NCI-H69 (cell line): ENCODE data around the gene ZSWIM6.

Experiments used
- DNase-seq: peaks from one replicate; lab custom pipeline; 2025; lab: John Stamatoyannopoulos, UW

Gene ZSWIM6

GRCh38 chr5:61447780-61448495, 115.9 kb downstream of the ZSWIM6 start:
- peak; percentile 21 for DNase-seq

DNA sequence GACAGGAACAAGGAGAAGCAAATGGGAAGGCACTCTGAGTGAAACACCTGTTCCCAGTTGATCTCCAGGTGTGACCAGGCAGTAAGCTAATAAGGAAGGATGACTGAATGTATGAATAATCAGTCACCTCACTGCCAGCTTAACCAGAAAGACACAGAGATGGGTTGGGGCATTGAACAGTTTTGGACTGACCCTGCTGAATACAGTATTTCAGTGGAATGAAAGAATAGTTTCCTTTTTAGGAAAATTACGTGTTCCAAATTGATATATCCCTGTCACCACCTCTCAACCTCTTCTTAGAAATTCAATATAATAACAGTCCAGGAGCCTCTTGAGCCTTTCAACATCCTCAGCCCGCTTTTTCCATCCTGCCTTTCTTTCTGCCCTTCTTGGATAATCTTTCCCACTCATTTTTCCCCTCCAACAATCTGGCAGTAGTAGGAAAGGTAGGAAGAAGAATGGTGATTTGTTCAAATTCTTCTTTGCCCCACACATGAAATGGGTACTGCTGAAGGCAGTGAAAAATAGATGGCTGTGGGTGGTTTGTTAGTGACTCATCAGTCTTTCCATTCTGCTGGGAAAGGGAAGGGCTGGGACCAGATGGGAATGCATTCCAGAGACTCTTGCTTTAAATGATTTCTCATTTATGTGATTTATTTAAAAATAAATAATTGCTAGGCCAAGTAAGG, 117.9 kb downstream of the ZSWIM6 start:
- DNase-seq = peak; percentile 80

GRCh38 chr5:61450493-61451279, 118.6 kb downstream of the ZSWIM6 start:
- DNase-seq = peak; percentile 97

DNA sequence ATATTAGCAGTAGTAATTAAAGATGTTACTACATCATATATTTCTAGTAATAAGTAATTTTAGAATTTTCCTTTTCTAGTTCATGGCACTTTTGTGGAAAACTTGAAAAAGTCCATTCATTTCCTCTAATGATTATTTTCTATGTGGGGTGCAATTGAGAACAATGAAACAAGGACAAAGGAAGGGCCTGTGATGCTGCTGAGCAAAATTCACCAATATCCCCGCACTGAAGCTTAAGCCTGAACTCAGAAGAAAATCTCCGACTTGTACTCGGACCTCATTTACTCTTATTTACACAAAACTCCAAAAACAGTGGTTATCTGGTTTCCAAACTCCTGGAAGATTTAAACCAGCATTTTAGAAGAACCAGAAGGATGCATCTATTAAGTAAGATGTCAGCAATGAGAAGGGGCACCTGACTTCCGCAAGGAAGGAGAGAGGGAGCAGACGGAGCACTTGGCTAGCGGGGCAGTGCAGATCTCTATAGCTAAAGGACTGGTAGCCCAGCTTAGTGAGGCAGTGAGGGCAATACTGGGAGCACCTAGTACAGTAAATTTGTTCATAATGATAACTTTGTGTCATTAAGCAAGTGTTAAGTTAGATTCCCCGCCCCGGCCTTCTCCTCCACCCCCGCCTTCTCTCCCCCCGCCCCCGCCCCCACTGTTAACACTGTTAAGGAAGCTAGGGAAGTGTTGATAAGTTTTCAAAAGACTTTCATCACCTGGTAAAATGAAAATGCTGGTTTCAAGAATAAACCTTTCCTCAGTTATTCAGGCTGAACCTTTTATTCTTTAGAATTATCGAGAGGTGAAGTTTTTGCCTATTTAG, 123.3 kb downstream of the ZSWIM6 start:
- no peak for DNase-seq

GRCh38 chr5:61460471-61460870, 128.4 kb downstream of the ZSWIM6 start:
- no peak for DNase-seq

- DNase-seq = peak; percentile 64
Observed at GRCh38 chr5:61461417-61461816, 129.4 kb downstream of the ZSWIM6 start.

DNA sequence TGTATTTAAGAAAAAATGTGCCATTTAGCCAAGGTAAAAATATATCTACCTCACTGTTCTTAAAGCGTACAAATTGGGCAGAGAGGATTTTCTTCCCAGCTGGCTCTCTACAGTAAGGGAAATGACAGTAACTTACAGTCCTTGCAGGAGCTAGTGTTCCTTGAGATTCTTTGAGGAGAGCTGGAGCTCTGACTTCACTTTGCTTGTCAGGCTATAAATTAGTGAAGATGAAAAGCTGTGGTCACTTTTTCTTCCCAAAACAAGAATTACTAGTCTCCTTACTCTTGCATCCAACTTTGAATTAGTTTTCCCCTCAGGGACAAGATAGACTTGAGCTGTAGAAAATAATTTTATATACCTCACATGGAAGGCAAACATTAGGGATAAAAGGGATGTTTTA, 129.9 kb downstream of the ZSWIM6 start:
- peak; percentile 49 for DNase-seq

DNA sequence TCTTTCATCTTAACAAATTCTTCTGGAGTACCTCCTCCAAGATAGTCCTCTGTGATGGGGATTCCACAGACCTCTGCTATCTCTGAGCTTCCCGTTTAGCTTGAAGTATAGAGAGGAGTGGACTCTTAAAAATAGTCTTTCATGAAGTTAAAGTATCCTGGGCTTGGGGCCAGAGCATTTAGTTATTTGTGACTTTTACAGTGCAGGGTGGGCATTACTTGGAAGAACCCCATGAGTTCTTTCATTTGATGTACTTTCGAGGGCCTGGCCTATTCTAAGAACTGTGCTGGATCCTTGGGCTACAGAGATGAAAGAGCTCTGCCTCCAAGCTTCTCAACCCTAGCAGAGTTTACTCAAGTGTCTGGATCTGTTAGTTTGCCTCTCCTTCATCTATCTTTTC, 131.5 kb downstream of the ZSWIM6 start:
- no peak for DNase-seq

DNA sequence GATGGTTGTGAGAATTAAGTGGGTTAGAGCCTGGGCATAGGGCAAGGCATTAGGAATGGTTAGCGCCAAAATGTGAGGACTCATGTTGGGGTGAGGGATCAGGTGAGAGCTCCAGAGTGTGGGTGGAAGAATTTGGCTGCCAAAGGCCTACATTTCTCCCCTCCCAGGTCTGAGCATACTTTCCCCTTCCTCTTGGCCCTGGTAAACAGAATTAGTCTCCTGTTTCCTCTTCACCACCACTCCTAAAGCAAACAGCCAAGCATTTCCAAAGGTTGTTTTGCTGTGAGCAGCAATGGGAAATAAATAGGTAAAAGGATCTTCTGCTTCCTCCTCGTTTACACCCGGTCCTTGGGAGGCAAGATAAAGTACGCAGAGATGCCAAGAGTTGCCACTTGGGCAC, 132.5 kb downstream of the ZSWIM6 start:
- DNase-seq = no peak

DNA sequence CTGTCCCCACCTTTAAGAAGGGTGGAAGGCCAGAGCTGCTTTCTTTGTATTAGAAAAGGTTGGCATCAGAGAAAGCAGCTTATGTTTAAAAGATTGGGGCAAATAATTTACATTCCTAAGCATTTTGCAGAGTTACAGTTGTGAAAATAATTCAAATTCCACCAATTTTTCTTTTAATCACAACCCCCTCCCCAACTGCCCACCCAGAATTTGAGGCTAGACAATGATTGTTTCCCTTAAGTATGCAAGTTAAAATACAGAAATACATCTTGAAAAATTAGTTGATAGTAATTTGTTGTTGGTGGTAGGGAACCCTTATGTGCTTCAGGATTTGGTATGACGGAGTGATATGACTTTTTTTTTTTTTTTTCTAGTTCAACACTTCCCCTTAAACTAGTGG, 133.0 kb downstream of the ZSWIM6 start:
- no peak for DNase-seq

GRCh38 chr5:61465496-61465895, 133.4 kb downstream of the ZSWIM6 start:
- no peak for DNase-seq

- no peak for DNase-seq
Observed at GRCh38 chr5:61466017-61466416, 134.0 kb downstream of the ZSWIM6 start.

GRCh38 chr5:61467766-61468482, 135.9 kb downstream of the ZSWIM6 start:
- peak; percentile 85 for DNase-seq

DNA sequence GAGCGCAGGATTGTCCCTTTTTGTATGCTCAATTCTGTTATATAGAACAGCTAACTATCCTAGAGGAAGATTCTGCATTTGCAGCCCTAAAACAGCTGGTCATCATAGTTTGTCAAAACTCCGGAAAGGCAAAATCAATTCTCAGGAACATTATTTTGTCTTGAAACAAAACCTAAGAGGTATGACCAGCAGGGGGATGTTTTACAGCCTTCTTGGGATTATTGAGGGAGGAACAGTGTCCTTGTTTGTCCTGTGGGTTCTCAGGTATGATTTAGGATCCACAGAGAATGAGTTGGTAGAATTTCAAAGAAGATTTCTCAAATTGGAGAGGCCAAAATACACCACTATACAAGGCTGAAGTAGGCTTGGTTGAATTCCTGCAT, 136.4 kb downstream of the ZSWIM6 start:
- DNase-seq = peak; percentile 35

DNA sequence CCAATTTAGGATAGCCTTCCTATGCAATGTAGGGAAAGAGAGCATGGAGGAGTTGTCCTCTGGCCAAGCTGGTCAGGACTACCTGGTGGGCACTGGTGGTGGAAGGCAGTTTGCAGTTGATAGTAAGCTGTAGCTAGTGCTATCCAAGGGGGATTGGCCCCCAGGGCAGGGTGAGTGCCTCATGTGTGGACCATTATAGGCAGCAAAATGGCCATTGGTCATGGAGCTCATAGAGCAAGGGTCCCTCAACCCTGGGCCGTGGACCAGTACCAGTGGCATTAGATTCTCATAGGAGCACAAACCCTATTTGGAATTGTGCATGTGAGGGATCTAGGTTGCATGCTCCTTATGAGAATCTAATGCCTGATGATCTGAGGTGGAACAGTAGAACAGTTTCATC, 139.3 kb downstream of the ZSWIM6 start:
- no peak for DNase-seq

- DNase-seq = no peak
Observed at GRCh38 chr5:61472172-61472958, 140.3 kb downstream of the ZSWIM6 start.

DNA sequence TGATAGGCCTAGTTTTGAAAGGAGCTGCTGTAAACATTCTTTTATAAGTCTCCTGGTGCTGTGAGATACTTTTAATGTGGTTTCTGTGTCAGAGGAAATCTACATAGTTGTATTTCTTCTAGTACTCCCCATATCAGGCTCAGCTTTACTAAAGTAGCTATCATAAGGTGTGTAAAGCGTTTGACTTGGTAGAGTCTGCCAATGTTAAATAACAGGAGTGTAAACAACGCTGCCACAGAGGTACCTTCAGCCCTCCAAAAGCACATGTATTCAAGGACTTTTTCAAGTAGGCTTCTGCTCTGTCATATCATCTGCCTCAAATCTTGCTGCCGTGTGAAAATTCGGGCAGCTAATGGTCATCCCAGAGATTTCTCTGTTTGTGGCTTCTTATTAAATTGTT, 142.7 kb downstream of the ZSWIM6 start:
- no peak for DNase-seq

- peak; percentile 68 for DNase-seq
Observed at GRCh38 chr5:61477788-61478187, 145.7 kb downstream of the ZSWIM6 start.

DNA sequence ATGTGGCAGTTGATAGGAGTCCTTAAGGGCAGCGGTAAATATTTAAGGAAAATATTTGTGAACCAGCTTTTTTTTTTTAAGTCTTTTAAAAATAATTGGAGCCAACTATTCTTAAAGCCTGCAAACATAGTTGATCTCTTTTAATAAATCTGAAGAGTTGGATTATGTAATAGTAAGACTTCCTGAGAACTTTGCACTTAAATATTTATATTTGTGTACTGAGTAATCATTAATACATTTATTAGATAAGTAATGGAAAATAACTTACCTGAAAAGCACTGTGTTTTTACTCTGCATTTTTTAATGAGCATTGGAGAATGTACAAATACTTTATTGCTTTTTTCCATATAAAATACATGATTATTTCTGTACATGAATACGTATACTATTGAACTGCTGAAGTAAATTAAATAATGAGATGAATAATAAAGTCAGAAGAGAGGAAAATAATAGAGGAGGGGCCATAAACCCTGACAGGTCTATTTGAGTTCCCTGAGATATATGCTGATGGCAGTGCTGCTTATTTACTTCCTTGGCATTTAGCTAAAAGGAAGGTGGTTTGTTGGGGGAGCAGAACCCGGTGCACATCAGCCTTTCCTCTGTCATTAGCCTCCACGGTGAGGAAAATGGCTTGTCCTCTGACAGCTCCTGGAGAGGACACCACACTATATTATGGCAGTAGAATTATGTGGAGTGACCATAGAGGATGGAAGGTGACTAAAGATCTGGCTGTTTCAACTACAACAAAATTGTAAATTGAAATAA, 148.0 kb downstream of the ZSWIM6 start:
- DNase-seq = peak; percentile 61

DNA sequence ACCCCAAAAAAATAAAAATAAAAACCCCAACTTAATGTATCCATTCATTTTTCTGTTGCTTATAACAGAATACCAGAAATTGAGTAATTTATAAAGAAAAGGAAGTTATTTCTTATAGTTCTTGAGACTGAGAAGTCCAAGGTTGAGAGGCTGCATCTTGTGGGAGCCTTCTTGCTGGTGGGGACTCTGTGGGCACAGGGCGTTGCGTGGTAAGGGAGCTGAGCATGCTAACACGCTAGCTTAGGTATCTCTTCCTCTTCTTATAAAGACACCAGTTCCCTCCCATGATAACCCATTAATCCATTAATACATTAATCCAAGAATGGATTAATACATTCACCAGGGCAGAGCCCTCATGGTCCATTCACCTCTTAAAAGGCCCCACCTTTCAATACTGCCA, 150.9 kb downstream of the ZSWIM6 start:
- DNase-seq = no peak
